ENCODE data around the gene MINDY4.
A peak's percentile ranks its signal among the peaks of the same experiment; 100 is the strongest.

The MINDY4 gene

GRCh38 chr7:30906014-30906413 is 134.8 kb downstream of the MINDY4 start:
- no peak for DNase-seq

DNA sequence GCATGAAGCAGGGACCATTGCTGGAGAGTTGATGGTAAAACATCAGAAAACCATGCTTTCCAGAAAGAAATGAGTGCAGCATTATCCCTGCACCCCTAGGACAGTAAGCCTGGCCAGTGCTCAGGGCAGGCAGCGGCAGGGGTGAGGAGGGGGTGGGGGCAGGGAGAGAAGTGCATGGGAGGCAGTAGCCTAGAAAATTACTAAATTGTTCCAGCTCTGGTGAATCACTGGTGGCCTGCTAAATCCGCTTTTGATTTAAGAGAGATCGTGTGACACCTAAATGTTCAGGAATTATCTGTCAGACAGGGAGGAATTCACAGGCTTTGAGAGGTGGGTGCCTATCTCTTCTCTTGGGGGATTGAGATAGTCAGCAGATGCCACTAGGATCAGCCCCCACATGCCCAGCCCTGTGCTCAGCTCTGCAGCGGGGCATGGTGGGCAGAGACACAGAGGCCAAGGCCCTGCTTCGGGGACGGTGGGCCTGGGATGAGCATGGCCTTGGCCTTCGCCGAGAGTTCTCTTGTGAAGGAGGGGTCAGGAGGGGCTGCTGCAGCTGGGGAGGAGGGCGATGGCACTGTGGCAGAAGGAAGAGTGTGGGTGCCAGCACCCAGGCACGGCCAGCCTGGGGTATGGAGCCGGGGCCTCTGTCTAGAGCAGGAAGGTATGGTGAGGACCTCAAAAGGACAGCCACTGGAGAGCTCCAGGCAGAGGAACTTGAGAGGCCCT is 135.5 kb downstream of the MINDY4 start:
- no peak for DNase-seq

GRCh38 chr7:30907527-30908267 is 136.5 kb downstream of the MINDY4 start:
- DNase-seq: no peak

- no peak for DNase-seq
Observed at GRCh38 chr7:30908681-30909080, 137.5 kb downstream of the MINDY4 start.

- no peak for DNase-seq
Observed at GRCh38 chr7:30909431-30909830, 138.2 kb downstream of the MINDY4 start.

DNA sequence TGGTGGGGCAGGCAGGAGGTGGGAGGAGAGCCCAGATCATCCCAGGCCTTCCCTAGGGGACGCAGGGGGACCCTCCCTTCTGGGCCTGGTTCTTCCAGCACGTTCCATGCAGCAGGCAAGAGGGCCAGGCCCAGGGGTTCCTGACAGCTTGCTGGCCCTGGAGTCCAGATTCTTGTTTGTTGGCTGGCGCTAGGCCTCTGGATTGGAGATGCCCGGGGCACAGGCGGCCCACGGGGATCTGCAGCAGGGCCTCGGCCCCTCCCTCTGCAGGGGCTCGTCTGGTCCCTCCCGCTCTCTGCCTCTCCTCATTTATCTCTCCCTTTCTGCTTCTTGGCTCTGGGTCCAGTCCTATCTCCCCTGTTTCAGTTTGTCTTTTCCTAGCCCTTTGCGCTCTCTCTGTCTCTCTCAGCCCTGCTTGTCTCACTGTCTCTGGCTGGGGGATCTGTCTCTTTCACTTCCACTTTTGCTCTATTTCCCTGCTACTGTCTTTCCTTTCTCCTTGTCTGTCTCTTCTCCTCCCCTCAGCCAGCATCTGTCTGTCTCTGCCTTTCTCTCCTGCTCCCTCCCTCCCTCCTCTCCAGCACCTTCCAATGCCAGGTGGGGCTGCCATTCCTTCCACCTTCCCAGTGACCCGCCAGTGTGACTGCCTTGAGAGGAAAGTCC is 139.3 kb downstream of the MINDY4 start:
- no peak for DNase-seq

- no peak for DNase-seq
Observed at GRCh38 chr7:30911133-30911532, 139.9 kb downstream of the MINDY4 start.

- no peak for DNase-seq
Observed at GRCh38 chr7:30911561-30911969, 140.3 kb downstream of the MINDY4 start, which contains the start of gene AQP1. AQP1 (plus strand) TSS chr7:30911853; CDS start chr7:30911910, 57 bp downstream.

DNA sequence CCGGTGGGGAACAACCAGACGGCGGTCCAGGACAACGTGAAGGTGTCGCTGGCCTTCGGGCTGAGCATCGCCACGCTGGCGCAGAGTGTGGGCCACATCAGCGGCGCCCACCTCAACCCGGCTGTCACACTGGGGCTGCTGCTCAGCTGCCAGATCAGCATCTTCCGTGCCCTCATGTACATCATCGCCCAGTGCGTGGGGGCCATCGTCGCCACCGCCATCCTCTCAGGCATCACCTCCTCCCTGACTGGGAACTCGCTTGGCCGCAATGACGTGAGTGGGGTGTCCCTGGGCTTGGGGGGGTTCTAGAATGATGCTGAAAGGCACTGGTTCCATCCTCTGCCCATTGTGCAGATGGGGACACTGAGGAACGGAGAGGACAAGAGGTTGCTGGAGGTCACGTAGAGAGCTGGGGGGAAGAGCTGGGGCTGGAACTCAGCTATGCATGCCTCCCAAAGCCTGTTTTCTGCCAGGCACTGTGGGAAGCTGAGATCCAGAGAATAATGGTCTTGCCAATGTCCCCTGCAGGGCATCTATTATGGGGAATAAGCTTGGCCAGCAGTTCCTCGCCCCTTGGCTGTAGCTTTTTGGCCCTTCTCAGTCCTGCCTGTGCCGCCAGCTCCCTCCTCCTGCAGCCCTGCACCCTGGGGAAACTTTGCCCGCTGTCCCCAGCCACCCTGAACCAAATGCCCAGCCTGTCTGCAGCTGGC is 141.0 kb downstream of the MINDY4 start:
- no peak for DNase-seq

GRCh38 chr7:30912731-30912985 is 141.4 kb downstream of the MINDY4 start:
- DNase-seq: no peak

DNA sequence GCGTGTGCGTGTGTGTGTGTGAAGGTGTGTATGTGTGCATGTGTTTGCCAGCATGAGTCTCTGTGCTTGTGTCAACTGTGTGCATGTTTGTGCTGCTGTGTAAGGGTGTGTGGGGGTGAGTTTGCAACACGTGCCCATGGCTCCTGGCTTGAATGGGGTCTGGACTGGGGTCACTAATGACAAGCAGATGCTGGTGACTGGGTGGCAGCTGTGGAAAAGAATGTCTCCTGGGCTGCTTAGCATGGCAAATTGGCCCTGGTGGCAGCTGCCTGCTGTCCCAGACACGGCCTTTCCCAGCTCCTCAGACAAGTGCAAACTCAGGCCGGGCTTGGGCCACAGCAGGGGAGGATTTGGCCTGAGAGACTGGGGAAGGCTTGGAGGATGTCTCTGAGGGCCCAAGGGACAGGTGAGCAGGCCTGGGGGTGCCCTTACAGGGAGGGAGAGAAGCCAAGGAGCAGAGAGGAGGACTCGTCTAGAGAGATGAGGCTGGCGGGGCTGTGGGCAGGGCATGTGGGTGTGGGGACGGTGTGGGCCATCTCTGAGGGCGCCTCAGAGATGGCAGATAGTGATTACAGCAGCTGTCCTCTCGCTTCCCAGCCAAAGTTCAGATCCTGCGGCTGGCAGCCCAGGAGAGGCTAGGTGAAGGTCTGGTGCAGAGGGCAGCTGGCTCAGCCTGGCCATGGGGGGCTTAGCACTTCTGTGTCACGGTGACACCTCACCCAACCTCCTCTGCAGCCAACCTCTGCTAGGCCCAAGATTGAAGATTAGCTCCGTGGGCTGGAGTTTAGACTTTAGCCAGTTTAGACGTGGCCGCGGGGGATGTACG is 142.0 kb downstream of the MINDY4 start:
- DNase-seq: no peak

DNA sequence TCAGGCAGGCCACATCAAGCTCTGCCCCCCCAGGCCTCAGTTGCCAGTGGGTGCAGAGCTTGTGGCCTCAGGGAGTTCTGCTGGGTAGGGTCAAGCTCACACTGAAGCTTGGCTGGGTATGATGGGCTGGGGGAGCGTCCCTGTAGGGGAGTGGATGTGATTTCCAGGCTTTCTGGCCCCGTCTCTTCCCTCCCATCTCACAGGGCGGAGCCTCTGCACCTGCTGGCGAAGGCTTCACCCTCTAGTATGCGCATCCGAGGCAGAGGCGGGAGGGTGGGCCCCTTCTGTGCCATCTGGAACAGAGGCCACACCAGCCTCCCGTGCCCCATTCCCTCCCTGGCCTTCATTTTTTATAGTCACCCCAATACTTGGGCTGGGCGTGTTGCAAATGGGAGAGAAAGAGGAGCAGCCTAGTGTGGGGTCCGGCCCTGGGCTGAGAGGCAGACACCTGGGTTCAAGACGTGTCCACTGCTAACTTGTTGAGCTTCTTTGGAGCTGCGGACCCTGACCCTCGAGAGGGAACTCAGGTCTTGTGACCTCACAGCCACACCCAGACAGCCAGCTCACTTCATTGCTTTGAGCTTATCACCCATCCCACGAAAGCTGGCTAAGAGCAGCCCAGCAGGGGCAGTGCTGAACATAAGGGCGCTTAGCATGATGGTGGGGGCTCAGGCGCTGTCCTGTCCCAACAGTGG is 142.8 kb downstream of the MINDY4 start:
- DNase-seq: no peak

DNA sequence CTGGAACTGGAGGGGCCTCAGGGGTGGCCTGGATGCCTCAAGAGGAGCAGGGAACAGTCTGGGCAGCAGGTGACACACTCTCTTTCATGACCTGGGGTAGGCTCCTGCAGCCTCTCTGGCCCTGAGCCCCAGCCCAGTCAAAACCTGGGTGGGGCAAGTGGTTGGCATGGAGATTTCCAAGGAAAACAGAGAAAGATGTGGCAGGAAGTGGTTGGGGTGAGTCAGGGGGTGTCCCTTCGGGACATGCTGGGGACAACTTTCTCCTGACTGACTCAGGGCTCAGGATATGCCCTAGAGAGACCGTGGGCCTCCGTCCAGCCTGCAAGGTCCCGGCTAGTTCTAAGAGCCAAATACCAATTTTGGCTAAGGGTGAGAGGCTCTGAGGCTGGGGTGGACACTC is 143.4 kb downstream of the MINDY4 start:
- no peak for DNase-seq

DNA sequence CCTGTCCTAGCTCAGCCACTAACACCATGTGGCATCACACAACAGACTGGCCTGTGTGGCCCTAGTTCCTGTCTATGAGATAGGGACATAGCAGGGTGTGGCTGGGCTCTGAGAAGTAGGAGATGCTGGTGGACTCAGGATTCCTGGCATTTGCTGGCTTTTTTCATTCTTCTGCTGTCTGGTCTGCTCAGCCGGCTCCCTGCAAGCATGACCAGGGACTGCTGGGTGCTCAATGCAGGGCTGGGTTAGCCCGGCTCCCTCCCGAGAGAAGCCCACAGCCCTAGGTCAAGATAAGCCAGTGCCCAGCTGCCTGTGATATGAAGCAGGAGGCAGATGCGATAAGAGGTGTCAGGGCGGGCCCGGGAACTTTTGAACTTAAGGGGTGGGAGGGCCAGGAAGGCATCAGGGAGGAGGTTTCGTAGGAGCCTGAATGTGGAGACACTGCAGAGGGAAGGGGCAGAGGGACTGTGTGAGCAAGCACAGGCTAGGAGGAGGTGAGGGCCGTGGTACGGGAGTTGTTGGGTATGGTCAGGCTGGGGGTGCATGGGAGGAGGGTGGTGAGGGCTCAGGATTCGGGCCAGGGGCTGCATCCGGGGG is 143.9 kb downstream of the MINDY4 start:
- DNase-seq: no peak

DNA sequence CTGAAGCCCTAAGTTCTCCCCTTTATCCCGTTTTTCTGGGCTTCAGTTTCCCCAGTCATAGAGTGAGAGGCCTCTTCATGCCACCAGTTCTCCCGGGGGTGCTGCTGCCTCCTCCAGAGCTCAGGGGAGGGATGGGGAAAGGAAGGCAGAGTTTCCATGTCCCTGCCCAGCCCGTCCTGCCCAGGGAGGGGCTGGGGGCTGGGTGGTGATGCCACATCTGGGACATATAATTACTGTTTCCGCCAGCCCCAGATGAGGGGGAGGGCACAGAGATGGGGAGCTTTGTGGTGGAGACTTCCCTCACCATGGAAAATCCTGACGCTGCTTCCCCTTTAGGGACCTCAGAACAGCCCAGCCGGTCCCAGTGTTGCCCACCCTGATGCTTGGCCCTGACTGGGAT is 144.5 kb downstream of the MINDY4 start:
- DNase-seq: no peak

DNA sequence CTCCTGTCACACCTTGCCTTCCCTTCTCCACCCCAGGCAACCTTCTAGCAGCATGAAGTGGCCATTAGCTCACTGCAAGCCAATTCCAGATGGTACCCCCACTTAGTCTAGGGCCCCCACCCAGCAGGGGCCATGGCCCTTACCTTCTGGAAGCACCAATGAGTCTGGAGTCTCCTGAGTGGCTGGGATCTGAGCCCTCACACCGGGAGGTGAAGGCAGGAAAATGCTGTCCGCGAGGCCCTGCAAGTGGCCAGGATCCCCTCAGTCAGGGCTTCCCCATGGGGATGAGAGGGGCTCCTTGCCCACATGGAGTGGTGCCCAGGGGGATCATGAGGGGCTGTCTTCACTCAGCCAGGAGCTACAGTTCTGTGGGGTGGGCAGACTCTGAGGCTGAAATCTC is 145.0 kb downstream of the MINDY4 start:
- DNase-seq: no peak

DNA sequence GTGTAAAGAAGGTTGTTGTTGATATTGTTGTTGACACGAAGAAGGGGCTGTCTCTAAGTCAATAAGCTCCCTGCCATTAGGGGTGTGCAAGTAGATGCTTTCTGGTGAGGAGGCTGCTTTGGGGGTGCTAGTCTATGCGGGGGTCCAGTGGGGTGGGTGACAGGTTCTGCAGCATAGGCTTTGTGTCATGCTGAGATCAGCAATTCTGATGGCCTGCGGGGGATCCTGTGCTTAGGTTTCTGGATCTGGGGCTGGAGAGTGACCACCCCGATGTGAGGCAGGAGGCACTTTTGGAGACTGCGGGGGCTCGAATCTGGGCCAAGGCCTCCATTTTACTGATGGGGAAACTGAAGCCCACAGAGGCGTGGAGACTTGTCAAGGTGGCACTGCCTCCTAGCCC is 145.6 kb downstream of the MINDY4 start:
- no peak for DNase-seq

DNA sequence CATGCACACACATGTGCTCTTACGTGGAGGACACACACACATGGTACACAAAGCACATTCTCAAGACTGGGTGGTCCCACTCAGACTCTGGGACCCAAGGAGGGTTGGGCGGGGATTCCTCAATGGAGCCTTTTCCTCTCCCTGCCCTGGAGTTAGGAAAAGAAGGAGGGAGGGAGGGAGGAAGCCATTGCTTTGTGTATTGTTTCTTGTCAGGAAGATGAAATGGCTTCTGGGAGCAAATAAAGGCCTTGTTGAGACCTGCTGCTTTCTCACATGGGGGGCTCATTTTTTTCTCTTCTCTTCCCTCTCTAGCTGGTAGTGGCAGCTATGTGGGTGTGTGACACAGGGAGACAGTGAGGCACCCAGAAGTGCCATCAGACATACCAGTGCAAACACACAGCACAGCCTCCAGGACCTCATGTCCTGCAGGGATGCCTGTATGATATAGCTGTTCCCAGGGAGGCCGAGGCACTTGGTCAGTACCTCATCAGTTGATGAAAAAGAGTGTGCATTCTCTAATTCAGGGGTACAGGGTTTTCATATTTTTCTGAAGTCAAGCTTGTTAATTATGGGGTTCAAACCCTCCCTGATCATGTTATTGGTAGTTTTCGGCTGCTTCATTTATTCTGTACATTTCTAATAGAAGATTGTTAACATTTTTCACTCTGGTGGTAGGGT is 146.1 kb downstream of the MINDY4 start:
- DNase-seq: no peak

GRCh38 chr7:30918676-30919075 is 147.5 kb downstream of the MINDY4 start:
- DNase-seq: no peak

- DNase-seq: peak; percentile 5 to 24
Observed at GRCh38 chr7:30920021-30920583, 148.9 kb downstream of the MINDY4 start.
